WERI-Rb-1 (cell line): ENCODE measurements around the gene GLOD4.
A peak's percentile ranks its signal among the peaks of the same experiment; 100 is the strongest.

ENCODE experiments used
- DNase-seq: peaks from one replicate; pipeline ENCODE4 v3.0.0-alpha.2; 2020
- H3K27ac ChIP-seq: fragments of 250-450 bp; sonication (Bioruptor Pico); 2 replicates; pipeline ENCODE4 v1.5.1; 2020; ENCODE audit warnings: mild to moderate bottlenecking, moderate library complexity
- H3K27me3 ChIP-seq: fragments of 250-450 bp; sonication (Bioruptor Pico); 2 replicates; pipeline ENCODE4 v1.5.1; 2021; ENCODE audit warnings: mild to moderate bottlenecking, low read depth, moderate library complexity; ENCODE audit not compliant: insufficient read depth, severe bottlenecking
- H3K36me3 ChIP-seq: fragments of 250-450 bp; sonication (Bioruptor Pico); 2 replicates; pipeline ENCODE4 v1.5.1; 2020; ENCODE audit warnings: mild to moderate bottlenecking, moderate library complexity
- H3K4me3 ChIP-seq: 2 replicates; pipeline ENCODE4 v1.5.1; 2011; ENCODE audit warnings: low read depth, mild to moderate bottlenecking, control low read depth, low read length
- H3K9me3 ChIP-seq: fragments of 250-450 bp; sonication (Bioruptor Pico); 2 replicates; pipeline ENCODE4 v1.5.1; 2021; ENCODE audit warnings: mild to moderate bottlenecking, moderate library complexity; ENCODE audit not compliant: severe bottlenecking
- CTCF ChIP-seq: IDR thresholded peaks from 2 replicates; pipeline ENCODE4 v1.5.1; 2011; ENCODE audit warnings: low read depth, mild to moderate bottlenecking, control low read depth, inconsistent platforms, low read length

Gene GLOD4

GRCh38 chr17:825216-825615, 43.1 kb upstream of the GLOD4 start:
- H3K27ac ChIP-seq: peak overlapping the region; percentile 53
- H3K36me3 ChIP-seq: peaks cover 44% of the 10 kb centered on the region
- no peak for DNase-seq
- no peaks in the 10 kb centered on the region for H3K9me3 ChIP-seq
- no peaks in the 10 kb centered on the region for H3K27me3 ChIP-seq
- H3K4me3 ChIP-seq: no peak overlapping the region
- TF ChIP-seq CTCF: no peak

- no peak for TF ChIP-seq CTCF
These were observed 42.3 kb upstream of the GLOD4 start for GRCh38 chr17:824378-824777.

GRCh38 chr17:823501-823902, 41.4 kb upstream of the GLOD4 start:
- Histone ChIP-seq H3K27me3 (no peaks in the 10 kb centered on the region), H3K4me3 (no peak overlapping the region), H3K9me3 (no peaks in the 10 kb centered on the region), H3K36me3 (peaks cover 61% of the 10 kb centered on the region), H3K27ac (peak overlapping the region; percentile 52)
- no peak for TF ChIP-seq CTCF
- DNase-seq: peak; percentile 55

More at GRCh38 chr17:824378-824777, 42.3 kb upstream of the GLOD4 start:
- H3K27ac ChIP-seq: no peak overlapping the region; the same call in 1 of the 2 replicates
- H3K4me3 ChIP-seq: no peak overlapping the region
- no peaks in the 10 kb centered on the region for H3K27me3 ChIP-seq
- peaks cover 52% of the 10 kb centered on the region for H3K36me3 ChIP-seq
- DNase-seq: no peak
- H3K9me3 ChIP-seq: no peaks in the 10 kb centered on the region

- DNase-seq: no peak
- Histone ChIP-seq H3K27me3 (no peaks in the 10 kb centered on the region), H3K36me3 (peaks cover 77% of the 10 kb centered on the region), H3K9me3 (no peaks in the 10 kb centered on the region), H3K27ac (no peak overlapping the region), H3K4me3 (no peak overlapping the region)
- no peak for TF ChIP-seq CTCF
These were observed 37.2 kb upstream of the GLOD4 start for GRCh38 chr17:819251-819650.

GRCh38 chr17:814371-814770, 32.3 kb upstream of the GLOD4 start:
- H3K27me3 ChIP-seq: no peaks in the 10 kb centered on the region
- H3K4me3 ChIP-seq: no peak overlapping the region
- H3K9me3 ChIP-seq: no peaks in the 10 kb centered on the region
- no peak for TF ChIP-seq CTCF
- DNase-seq: no peak
- H3K27ac ChIP-seq: peak overlapping the region; percentile 14
- H3K36me3 ChIP-seq: peaks cover 65% of the 10 kb centered on the region

- DNase-seq: no peak
- Histone ChIP-seq H3K9me3 (no peaks in the 10 kb centered on the region), H3K4me3 (no peak overlapping the region), H3K27ac (no peak overlapping the region), H3K36me3 (peaks cover 56% of the 10 kb centered on the region), H3K27me3 (no peaks in the 10 kb centered on the region)
- no peak for TF ChIP-seq CTCF
These were observed 30.6 kb upstream of the GLOD4 start for GRCh38 chr17:812638-813204.
